HG02763 (cell line): ENCODE measurements around the gene UNC5A.
"Not testable (repeated sequence)": the region's sequence is repeated elsewhere in the genome, so short reads cannot be mapped to it uniquely, and the experiment has no call there.

Source experiments
- ATAC-seq: cut with Tn5 transposase; IDR thresholded peaks from one replicate; pipeline ENCODE4 v1.9.1; 2021; ENCODE audit warnings: mild to moderate bottlenecking, moderate library complexity; ENCODE audit not compliant: unreplicated experiment

The UNC5A gene

DNA sequence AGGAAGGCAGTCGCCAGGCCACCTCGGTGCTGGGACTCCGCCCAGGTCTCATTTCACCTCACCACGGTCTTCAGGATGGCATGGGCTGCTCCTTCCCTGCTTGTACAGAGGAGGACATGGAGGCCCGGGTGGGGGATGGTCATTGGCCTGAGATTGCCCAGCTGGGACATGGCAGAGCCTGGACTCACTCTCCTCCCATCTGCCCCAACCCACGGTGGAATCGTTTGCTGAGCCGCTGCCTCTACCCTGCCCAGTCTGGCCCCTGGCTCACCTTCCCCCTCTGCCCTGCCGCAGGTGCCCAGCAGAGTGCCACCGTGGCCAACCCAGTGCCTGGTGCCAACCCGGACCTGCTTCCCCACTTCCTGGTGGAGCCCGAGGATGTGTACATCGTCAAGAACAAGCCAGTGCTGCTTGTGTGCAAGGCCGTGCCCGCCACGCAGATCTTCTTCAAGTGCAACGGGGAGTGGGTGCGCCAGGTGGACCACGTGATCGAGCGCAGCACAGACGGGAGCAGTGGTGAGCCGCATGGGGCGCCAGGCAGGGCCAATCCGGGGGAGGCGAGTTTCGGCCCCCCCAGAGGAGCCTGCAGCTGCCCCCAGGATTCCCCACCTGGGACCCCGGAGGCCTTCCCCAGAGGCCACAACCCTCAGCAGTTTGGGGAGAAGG, 52.1 kb downstream of the UNC5A start:
- ATAC-seq: no peak

DNA sequence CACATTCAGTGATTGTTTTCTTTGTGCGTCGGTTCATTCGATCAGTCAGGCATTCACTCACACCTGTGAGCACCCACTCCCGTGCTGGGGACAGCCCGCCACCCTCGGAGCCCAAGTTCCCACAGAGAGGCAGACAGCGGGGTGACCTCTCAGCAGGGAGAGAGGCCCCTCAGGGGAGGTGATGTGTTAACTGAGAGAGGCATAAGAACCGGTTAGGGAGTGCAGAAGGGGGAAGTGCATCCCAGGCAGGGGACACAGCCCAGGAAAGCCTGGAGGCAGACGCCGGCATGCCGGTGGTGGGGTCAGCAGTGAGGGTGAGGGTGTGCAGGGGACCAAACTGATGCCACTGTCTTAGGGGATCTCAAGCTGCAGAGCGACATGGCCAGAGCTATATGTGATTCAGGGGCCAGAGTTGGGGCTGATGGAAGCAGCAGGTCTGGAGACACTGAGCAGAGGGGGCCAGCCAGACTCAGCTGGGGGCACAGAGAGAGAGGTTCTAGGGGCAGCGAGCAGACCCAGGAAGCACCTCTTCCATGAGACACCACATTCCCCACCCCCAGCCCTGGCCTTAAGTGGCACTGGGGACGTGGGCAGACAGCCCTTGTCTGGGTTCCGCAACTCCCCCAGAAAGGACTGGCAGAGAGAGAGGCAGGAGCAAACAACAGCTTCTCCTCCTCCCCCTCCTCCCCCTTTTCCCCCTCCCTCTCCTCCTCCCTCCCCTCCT, 52.8 kb downstream of the UNC5A start:
- ATAC-seq: no peak

DNA sequence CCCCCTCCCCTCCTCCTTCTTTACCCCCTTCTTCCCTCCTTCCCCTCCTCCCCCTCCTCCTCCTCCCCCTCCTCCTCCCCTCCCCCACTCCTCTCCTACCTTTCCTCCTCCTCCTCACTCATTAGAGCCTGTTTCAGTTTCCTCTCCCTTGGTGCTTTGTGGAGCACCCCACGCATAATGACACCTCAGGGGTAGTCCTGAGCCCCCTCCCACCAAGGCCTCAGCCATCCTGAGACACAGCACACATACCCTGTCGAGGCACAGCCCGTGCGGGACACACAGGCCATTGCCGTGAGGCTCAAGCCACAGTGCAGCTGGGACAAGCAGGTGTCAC, 53.4 kb downstream of the UNC5A start:
- no peak for ATAC-seq

DNA sequence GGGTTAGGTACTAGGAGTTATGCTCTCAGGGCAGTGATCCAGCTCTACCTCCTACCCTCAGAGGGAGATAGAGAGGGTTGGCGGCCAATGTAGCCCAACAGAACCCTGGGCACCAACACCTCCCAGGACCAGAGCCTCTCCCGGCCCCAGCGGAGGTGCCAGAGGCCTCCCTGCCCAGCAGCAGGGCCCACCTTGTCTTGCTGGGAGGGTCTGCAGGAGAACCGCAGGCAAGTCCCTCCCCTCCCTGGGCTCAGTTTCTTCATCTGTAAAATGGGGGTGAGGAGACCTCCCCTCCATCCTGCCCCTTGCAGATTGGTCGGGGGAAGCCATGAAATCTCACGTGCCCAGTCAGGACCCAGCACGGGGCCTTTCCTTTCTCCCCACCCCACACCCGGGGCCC, 54.4 kb downstream of the UNC5A start:
- no peak for ATAC-seq

DNA sequence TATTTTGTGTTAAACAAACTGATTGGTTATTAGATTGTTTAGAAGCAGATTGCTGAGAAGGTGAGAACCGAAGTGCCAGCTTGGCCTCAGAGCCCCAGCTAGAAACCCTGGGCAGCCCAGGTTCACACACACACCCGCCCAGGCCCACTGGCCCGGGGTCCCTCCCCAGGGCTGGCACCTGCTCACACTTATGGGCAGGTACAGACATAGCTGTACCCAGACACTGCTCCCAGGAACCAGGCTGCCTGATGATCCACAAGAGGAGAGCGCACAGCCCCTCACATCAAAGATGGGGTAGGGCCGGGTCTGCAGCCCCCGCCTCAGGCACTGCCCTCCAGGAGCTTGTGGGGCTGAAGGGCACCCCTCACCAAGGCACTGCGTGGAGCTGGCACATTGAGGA, 55.6 kb downstream of the UNC5A start:
- no peak for ATAC-seq

DNA sequence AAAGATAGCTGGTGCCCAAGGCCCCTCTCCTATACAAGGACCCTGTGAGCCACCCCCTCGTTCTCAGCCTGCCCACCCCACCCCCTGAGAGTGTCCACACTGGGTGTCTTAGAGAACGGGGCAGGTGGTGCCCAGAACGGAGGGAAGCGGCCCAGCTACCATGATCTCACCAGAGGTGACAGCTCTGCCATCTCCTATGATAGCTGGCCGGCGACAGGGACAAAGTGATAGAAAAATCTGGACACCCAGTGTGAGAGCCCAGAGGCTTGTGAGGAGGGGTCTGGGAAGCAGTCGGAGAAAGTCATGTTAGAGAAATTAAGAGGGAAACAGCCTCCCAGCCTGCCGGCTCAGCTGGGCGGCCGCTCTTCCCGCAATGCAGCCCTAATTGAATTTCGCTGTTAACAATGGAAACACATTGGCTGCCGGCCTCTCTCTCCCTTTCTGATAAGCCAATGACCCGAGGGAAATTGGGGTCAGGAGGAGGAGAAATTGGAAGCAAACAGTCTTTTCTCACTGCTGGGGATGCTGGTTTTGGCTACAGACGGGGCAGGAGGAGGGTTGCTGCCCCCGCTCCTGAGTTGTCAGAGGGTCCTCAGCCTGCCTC, 56.5 kb downstream of the UNC5A start:
- ATAC-seq: no peak

DNA sequence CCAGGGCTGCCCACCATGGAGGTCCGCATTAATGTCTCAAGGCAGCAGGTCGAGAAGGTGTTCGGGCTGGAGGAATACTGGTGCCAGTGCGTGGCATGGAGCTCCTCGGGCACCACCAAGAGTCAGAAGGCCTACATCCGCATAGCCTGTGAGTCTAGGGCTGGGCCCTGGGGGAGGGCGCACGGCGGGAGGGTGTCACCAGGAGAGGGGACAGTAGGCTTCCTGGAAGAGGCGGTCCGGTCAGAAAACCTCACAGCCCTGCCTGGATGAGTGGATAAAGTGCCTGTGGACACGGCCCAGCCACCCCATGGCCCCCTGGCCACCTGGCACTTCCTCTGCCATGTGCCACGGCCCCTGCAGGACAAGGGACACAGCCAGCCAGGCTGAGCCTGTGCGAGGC, 57.8 kb downstream of the UNC5A start:
- ATAC-seq: no peak

DNA sequence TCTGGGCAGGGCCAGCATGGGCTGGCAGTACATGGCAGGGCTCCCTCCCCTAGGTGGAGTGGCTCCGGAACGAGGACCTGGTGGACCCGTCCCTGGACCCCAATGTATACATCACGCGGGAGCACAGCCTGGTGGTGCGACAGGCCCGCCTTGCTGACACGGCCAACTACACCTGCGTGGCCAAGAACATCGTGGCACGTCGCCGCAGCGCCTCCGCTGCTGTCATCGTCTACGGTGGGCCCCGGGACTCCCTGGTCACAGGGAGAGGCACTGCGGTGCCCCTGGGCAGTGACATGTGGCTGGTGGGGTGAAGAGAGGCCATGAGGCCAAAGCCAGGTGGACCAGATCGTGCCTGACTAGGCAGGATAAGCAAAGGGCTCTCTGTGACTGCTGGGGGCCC, 58.4 kb downstream of the UNC5A start:
- ATAC-seq: no peak

DNA sequence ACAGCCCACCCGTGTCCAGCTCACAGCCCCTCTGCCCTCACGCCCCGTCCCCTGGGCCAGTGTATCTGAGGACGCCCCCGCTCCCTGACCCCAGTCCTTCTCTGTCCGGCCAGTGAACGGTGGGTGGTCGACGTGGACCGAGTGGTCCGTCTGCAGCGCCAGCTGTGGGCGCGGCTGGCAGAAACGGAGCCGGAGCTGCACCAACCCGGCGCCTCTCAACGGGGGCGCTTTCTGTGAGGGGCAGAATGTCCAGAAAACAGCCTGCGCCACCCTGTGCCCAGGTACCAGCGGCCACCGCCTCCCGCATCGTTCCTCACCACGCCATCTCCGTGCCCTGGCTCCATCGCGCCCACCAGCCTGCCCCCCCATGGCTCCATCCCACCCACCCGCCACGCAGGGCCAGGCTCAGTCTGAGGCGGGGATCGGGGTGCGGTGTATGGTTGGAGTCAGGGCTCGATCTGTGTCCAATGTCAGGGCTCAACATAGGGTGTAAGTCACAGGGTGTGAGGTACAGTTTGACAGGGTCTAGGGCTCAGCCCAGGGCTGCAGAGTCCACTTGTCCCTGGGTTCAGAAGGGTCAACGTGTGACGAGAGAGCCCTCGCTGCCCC, 59.2 kb downstream of the UNC5A start:
- no peak for ATAC-seq

DNA sequence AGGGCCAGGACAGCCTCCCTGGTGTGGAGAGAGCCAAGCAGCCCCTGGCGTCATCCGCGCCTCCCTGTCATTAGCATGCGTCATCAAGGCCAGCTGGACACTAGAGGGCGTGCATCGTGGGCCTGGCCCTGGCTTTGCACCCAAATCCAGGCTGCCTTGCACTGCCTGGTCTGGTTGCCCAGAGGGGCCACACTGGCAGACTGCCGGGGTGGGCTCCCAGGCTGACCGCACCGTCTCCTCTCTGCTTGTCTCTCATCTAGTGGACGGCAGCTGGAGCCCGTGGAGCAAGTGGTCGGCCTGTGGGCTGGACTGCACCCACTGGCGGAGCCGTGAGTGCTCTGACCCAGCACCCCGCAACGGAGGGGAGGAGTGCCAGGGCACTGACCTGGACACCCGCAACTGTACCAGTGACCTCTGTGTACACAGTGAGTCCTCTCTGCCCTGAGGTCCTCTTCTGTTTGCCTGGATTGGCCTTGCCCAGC, 59.8 kb downstream of the UNC5A start:
- no peak for ATAC-seq

DNA sequence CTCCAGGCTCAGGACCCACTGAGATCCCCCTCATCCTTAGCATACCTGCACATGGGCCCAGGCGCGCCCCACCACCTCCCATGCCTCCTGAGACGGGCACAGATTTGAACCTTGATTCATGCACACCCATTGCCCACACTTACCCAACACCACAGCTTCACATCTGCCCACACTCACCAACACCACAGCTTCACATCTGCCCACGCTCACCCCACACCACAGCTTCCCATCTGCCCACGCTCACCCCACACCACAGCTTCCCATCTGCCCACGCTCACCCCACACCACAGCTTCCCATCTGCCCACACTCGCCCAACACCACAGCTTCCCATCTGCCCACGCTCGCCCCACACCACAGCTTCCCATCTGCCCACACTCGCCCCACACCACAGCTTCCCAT, 60.3 kb downstream of the UNC5A start:
- not testable (repeated sequence) for ATAC-seq

DNA sequence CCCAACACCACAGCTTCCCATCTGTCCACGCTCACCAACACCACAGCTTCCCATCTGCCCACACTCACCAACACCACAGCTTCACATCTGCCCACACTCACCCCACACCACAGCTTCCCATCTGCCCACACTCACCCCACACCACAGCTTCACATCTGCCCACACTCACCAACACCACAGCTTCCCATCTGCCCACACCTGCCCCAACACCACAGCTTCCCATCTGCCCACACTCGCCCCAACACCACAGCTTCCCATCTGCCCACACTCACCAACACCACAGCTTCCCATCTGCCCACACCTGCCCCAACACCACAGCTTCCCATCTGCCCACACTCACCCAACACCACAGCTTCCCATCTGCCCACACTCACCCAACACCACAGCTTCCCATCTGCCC, 62.2 kb downstream of the UNC5A start:
- ATAC-seq: not testable (repeated sequence)

DNA sequence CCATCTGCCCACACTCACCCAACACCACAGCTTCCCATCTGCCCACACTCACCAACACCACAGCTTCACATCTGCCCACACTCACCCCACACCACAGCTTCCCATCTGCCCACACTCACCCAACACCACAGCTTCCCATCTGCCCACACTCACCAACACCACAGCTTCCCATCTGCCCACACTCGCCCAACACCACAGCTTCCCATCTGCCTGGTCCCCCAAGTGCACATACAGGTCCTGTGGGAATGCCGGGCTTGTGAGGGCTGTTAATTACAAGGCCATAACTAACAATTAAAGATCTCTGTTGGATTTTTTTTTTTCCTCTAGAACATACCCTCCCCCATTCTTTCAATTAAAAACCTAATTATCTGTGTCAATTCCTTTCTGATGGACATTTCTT, 62.7 kb downstream of the UNC5A start:
- ATAC-seq: not testable (repeated sequence)

DNA sequence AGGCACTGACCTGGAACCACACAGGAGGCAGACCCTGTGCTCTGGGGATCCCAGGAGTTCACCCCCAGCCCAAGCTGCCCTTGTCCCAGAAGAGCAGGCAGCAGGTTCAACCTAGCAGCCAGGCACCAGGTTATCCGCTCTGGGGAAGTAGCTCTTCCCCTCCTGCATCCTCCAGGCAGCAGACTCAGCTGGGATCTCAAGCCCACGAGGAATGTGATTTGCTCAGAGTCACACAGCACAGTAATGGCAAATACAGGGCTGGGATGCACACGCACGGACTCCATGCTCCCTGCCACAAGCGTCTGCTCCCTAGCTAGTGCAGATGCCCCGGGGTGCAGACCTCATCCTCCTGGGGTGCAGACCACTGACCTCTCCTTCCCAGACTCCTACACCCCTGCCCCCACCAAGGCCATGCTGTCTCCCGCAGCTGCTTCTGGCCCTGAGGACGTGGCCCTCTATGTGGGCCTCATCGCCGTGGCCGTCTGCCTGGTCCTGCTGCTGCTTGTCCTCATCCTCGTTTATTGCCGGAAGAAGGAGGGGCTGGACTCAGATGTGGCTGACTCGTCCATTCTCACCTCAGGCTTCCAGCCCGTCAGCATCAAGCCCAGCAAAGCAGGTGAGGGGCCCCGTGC, 63.3 kb downstream of the UNC5A start:
- ATAC-seq: no peak

DNA sequence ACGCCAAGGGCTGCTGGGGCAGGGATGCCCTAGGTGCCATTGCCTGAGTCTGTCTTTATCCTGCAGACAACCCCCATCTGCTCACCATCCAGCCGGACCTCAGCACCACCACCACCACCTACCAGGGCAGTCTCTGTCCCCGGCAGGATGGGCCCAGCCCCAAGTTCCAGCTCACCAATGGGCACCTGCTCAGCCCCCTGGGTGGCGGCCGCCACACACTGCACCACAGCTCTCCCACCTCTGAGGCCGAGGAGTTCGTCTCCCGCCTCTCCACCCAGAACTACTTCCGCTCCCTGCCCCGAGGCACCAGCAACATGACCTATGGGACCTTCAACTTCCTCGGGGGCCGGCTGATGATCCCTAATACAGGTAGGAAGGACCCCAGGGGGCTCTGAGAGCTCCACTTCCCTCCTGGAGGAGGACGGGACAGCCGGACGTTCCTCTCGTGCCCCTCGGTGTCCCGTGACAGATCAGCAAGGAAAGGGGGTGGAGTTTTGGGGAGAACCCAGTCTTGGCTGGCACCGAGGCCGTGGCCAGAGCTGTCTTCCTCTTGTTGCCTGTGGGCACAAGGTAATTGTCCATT, 63.9 kb downstream of the UNC5A start:
- no peak for ATAC-seq

DNA sequence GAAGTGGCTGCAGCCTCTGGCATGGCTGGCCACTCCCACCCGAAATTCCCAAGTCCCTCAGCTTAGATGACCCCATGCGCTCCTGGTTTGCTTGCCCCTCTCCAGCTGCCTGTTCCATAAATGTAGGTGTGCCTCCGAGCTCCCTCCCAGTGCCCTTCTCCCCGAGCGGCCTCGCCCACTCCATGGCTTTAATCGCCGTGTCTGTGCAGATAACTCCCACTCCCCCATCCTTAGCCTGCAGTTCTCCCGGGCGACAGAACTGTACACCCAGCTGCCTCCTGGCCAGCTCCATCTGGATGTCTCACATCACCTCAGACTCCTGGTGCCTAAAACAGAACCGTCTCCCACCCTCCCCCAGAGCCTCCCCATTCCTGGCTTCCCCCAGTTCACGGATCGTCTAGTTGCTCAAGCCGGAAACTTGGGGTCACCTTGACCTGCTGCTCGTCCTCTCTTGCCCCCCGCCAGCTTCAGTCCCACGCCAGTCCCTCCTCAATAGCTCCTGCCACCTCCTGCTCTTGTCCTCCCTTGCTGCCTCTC, 64.7 kb downstream of the UNC5A start:
- ATAC-seq: no peak

DNA sequence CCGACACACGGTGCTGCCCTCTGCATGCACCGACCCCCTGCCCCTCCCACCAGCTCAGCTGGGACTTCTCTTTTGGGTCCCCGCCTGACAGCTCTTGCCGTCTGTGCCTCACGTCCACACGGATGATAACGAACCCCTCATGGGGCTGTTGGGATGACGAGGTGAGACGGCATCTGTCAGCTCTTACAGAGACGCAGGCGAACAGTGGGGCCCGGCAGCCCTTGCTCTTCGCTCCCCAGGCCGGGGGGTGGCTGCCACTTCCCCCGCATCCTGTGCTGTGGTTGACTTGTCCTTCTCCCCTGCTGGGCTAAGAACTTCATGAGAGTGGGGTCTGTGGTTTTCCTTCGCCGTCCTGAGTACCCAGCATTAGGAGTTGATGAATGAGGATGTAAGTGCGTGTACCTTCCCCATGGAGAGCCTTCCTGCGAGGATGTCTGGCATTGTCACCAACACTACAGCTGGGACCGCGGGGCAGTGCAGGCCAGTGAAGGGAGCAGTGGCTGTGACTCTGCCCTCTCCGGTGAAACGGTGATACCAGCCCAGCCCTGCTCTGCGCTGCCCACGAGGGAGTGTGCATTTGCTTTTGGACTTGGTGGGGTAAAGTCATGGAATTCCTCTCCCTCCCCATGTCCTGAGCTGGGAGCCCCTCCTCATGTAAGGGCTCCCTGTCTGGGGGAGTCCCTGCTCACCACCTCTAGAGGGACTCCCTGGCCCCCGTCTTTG, 65.6 kb downstream of the UNC5A start:
- ATAC-seq: no peak

DNA sequence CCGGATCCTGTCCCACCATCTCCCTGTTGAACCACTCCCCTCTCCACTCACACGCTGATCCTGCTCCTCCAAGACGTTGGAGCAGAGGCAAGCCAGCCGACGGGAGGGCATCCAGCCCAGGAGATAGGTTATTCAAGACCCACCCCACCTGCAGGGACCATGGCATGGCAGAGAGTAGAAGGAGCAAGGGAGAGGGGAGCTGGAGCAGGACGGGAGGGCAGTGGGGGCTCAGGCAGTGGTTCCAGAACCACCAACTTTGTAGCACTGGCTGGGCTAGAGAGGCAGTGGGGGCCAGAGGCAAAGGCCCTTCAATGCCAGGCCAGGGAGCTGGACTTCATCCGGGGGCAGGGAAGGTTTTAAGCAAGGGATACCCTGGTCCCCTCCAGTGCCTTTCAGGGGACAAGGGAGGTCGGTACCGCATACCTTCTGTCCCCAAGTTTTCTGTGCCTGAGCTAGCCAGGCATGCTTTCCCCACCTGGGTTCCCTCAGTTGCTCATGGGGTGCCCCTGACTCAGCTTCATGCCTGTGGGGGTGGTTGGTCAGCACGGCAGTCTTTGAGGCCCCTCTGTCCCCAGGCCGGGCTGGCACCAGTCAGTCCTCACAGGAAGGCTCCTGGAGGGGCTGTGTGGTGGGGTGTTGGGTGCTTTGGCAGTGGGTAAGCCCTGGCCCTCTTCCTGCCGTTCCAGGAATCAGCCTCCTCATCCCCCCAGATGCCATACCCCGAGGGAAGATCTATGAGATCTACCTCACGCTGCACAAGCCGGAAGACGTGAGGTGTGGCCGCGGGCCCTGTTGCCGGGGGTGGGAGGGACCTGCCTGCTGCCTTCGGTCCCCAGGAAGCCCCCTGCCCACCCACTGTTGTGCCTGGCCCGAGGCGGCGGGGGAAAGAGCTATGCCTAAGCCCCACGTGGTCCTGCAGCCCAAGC, 66.4 kb downstream of the UNC5A start:
- ATAC-seq: no peak

DNA sequence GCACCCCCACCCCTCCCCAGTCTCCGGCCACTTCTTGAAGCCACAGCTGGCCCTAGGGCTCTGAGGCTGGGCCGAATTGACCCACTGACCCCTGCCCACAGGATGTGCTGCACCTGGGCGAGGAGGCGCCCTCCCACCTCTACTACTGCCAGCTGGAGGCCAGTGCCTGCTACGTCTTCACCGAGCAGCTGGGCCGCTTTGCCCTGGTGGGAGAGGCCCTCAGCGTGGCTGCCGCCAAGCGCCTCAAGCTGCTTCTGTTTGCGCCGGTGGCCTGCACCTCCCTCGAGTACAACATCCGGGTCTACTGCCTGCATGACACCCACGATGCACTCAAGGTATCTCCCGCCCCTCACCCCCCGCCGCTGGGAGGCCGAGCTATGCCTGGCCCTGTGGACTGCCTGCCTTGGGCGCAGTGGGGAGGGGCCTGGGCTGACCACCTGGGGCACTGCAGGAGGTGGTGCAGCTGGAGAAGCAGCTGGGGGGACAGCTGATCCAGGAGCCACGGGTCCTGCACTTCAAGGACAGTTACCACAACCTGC, 67.5 kb downstream of the UNC5A start:
- ATAC-seq: no peak
